PC-3 (cell line): Measurements from ENCODE around the gene SEC31B. TPM values are rescaled to one million over a fixed set of nuclear protein-coding genes. Genes with fewer than 3 reads are reported as not detected.

ENCODE experiments used
- ATAC-seq: fragments of 200-7000 bp; cut with Tn5 transposase; 2 replicates; pipeline ENCODE4 v1.9.1; 2020; ENCODE audit warnings: mild to moderate bottlenecking, moderate library complexity
- BruUV-seq: library from RNA; stranded (reverse); fragments of 400-500 nt; replicated peaks from 2 replicates; lab custom pipeline; 2021; lab: Mats Ljungman, UMichigan
- CTCF ChIA-PET: fragments of 300-600 bp; sonication (Branson Sonifier 250); formaldehyde crosslinking; loops from one replicate; lab custom pipeline; 2022; ENCODE audit warnings: antibody characterized with exemption; lab: Charles Lee
- POLR2A ChIA-PET: fragments of 300-600 bp; sonication (Branson Sonifier 250); formaldehyde crosslinking; loops from one replicate; lab custom pipeline; 2022; ENCODE audit warnings: antibody characterized with exemption; ENCODE audit not compliant: unreplicated experiment; lab: Charles Lee
- DNase-seq: peaks from one replicate; pipeline ENCODE4 v3.0.0-alpha.2; 2015
- H2AFZ ChIP-seq: fragments of 300-600 bp; sonication (generic); 2 replicates; pipeline ENCODE4 v1.6.0; 2016; ENCODE audit warnings: antibody characterized with exemption, low read length
- H3F3A ChIP-seq: fragments of 300-600 bp; sonication (generic); one replicate; pipeline ENCODE4 v1.6.0; 2017; ENCODE audit warnings: antibody characterized with exemption, low read length, control low read depth, mild to moderate bottlenecking; ENCODE audit not compliant: unreplicated experiment
- H3K27ac ChIP-seq: fragments of 300-600 bp; sonication (generic); 2 replicates; pipeline ENCODE4 v1.5.1; 2016; ENCODE audit warnings: mild to moderate bottlenecking, low read length
- H3K27me3 ChIP-seq: fragments of 300-600 bp; sonication (generic); 2 replicates; pipeline ENCODE4 v1.6.1; 2016; ENCODE audit warnings: low read length, mixed read lengths
- H3K36me3 ChIP-seq: fragments of 300-600 bp; sonication (generic); 2 replicates; pipeline ENCODE4 v1.6.1; 2016; ENCODE audit warnings: low read depth, mixed run types, low read length, mixed read lengths
- H3K4me1 ChIP-seq: fragments of 300-600 bp; sonication (generic); 2 replicates; pipeline ENCODE4 v1.5.1; 2016; ENCODE audit warnings: low read length; ENCODE audit not compliant: insufficient read depth
- H3K4me2 ChIP-seq: fragments of 300-600 bp; sonication (generic); 2 replicates; pipeline ENCODE4 v1.6.0; 2016; ENCODE audit warnings: low read length
- H3K4me3 ChIP-seq: fragments of 300-600 bp; sonication (generic); 2 replicates; pipeline ENCODE4 v1.5.1; 2016; ENCODE audit warnings: mild to moderate bottlenecking, low read length, mixed read lengths
- H3K79me2 ChIP-seq: fragments of 300-600 bp; sonication (generic); 2 replicates; pipeline ENCODE4 v1.6.1; 2017; ENCODE audit warnings: low read length, mixed read lengths
- H3K9ac ChIP-seq: fragments of 300-600 bp; sonication (generic); 2 replicates; pipeline ENCODE4 v1.6.0; 2016; ENCODE audit warnings: mild to moderate bottlenecking, low read length
- H3K9me2 ChIP-seq: fragments of 300-600 bp; sonication (generic); replicated peaks from 2 replicates; pipeline ENCODE4 v1.6.1; 2016; ENCODE audit warnings: mixed run types, low read length, mixed read lengths
- H3K9me3 ChIP-seq: fragments of 300-600 bp; sonication (generic); 2 replicates; pipeline ENCODE4 v1.6.1; 2016; ENCODE audit warnings: low read length, mixed read lengths
- H4K20me1 ChIP-seq: fragments of 300-600 bp; sonication (generic); 2 replicates; pipeline ENCODE4 v1.6.1; 2016; ENCODE audit warnings: low read length, mixed read lengths
- EZH2 ChIP-seq: fragments of 300-600 bp; sonication (generic); IDR thresholded peaks from one replicate; pipeline ENCODE4 v1.6.1; 2017; ENCODE audit warnings: antibody characterized with exemption, mild to moderate bottlenecking, low read length; ENCODE audit not compliant: unreplicated experiment
- EZH2phosphoT487 ChIP-seq: fragments of 300-600 bp; sonication (generic); IDR thresholded peaks from 2 replicates; pipeline ENCODE4 v1.6.1; 2018; ENCODE audit warnings: mild to moderate bottlenecking, antibody characterized with exemption, low read length, borderline replicate concordance
- intact Hi-C: fragments of 100-400 bp; cut with micrococcal nuclease; formaldehyde crosslinking; loops from 2 replicates; pipeline ENCODE4 v1.9.0; 2023
- total RNA-seq: library from RNA; depleted of rRNA; stranded (reverse); fragments of >200 nt; gene quantifications from 2 replicates; pipeline ENCODE4 v1.2.3, GENCODE V29; 2014
- TF ChIP-seq, protein P1 (sequence below): fragments of 300-600 bp; sonication (generic); conservative IDR thresholded peaks from 2 replicates; pipeline ENCODE4 v1.5.1; 2017; ENCODE audit warnings: antibody characterized with exemption, low read depth, mild to moderate bottlenecking, low read length

Gene SEC31B
- total RNA-seq, 1 experiment from 2014 or later, result 1.6 TPM

GRCh38 chr10:100506596-100507356, 12.9 kb downstream of the SEC31B start:
- no peak overlapping the region for H3K4me2 ChIP-seq

GRCh38 chr10:100505164-100505563, 14.5 kb downstream of the SEC31B start:
- Histone ChIP-seq H3K9ac (no peak overlapping the region), H3K79me2 (no peaks in the 10 kb centered on the region), H2AFZ (no peak overlapping the region), H3K27me3 (no peaks in the 10 kb centered on the region), H3K9me2 (no peaks in the 10 kb centered on the region), H3K4me2 (no peak overlapping the region), H3K4me3 (no peak overlapping the region), H3K36me3 (no peaks in the 10 kb centered on the region; the same call in 1 of the 2 replicates), H3K9me3 (no peaks in the 10 kb centered on the region), H4K20me1 (no peaks in the 10 kb centered on the region), H3K4me1 (peaks cover 5% of the 10 kb centered on the region; the same call in 1 of the 2 replicates), H3F3A (no peaks in the 10 kb centered on the region), H3K27ac (no peak overlapping the region)
- ChIA-PET POLR2A (no interaction called here), CTCF (no interaction called here)
- no TSS peak for BruUV-seq
- DNase-seq, result no peak
- TF ChIP-seq, protein P1, sequence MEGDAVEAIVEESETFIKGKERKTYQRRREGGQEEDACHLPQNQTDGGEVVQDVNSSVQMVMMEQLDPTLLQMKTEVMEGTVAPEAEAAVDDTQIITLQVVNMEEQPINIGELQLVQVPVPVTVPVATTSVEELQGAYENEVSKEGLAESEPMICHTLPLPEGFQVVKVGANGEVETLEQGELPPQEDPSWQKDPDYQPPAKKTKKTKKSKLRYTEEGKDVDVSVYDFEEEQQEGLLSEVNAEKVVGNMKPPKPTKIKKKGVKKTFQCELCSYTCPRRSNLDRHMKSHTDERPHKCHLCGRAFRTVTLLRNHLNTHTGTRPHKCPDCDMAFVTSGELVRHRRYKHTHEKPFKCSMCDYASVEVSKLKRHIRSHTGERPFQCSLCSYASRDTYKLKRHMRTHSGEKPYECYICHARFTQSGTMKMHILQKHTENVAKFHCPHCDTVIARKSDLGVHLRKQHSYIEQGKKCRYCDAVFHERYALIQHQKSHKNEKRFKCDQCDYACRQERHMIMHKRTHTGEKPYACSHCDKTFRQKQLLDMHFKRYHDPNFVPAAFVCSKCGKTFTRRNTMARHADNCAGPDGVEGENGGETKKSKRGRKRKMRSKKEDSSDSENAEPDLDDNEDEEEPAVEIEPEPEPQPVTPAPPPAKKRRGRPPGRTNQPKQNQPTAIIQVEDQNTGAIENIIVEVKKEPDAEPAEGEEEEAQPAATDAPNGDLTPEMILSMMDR, result no peak
- TF ChIP-seq EZH2 (no peak), EZH2phosphoT487 (no peak)
- ATAC-seq, result no peak
- intact Hi-C loops, result no loop called here

More at GRCh38 chr10:100506596-100507356, 12.9 kb downstream of the SEC31B start:
- no peaks in the 10 kb centered on the region for H3F3A ChIP-seq
- no peaks in the 10 kb centered on the region for H3K9me3 ChIP-seq
- no peak overlapping the region for H3K27ac ChIP-seq
- H3K36me3 ChIP-seq, result no peaks in the 10 kb centered on the region; the same call in 1 of the 2 replicates
- CTCF ChIA-PET, result no interaction called here
- BruUV-seq, result no TSS peak
- H4K20me1 ChIP-seq, result no peaks in the 10 kb centered on the region
- no peak overlapping the region for H3K4me3 ChIP-seq
- no peaks in the 10 kb centered on the region for H3K79me2 ChIP-seq
- TF ChIP-seq, protein P1, result no peak
- no peak for TF ChIP-seq EZH2phosphoT487
- no peak for TF ChIP-seq EZH2
- peak; percentile 70 for DNase-seq
- intact Hi-C loops, result no loop called here
- no peak overlapping the region for H2AFZ ChIP-seq
- POLR2A ChIA-PET, result no interaction called here
- no peaks in the 10 kb centered on the region for H3K27me3 ChIP-seq
- H3K9me2 ChIP-seq, result no peaks in the 10 kb centered on the region
- ATAC-seq, result peak; percentile 93
- no peak overlapping the region for H3K9ac ChIP-seq
- peaks cover 5% of the 10 kb centered on the region; the same call in 1 of the 2 replicates for H3K4me1 ChIP-seq

DNA sequence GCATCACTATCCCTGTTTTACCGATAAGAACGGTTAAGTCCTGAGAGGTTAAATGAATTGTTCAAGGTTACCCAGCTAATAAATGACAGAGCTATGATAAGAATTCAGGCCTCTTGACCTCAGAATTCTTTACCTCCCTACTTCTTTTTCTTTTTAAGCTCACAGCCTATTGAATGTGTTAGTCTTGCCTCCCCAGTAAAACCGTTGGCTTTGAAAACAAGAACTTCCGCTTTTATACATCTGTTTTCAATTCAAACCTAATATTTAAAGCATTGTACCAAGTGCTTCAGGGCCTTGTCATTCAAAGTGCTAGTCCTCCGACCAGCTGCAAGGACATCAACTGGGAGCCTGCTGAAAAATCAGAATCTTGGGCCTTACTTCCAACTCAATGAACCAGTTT, 15.6 kb downstream of the SEC31B start:
- Histone ChIP-seq H3K4me2 (no peak overlapping the region), H2AFZ (no peak overlapping the region), H3K4me3 (no peak overlapping the region), H4K20me1 (no peaks in the 10 kb centered on the region), H3K36me3 (no peaks in the 10 kb centered on the region; the same call in 1 of the 2 replicates), H3F3A (no peaks in the 10 kb centered on the region), H3K9me2 (no peaks in the 10 kb centered on the region), H3K79me2 (no peaks in the 10 kb centered on the region), H3K9me3 (no peaks in the 10 kb centered on the region), H3K9ac (no peak overlapping the region), H3K27me3 (no peaks in the 10 kb centered on the region), H3K27ac (no peak overlapping the region), H3K4me1 (peaks cover 5% of the 10 kb centered on the region; the same call in 1 of the 2 replicates)
- ATAC-seq (no peak), DNase-seq (no peak)
- BruUV-seq, result no TSS peak
- TF ChIP-seq, protein P1, result no peak
- TF ChIP-seq EZH2 (no peak), EZH2phosphoT487 (no peak)
- ChIA-PET CTCF (no interaction called here), POLR2A (no interaction called here)
- intact Hi-C loops, result no loop called here
